HL-60 (cell line): ENCODE data around the gene TBC1D22A.

ENCODE experiments used
- DNase-seq, 2 experiments: peaks; one replicate each; pipeline ENCODE4 v3.0.0-alpha.2; 2010 to 2020; ENCODE audit warnings: low read depth in 1 of 2, low spot score in 1 of 2
- H3K27ac ChIP-seq: fragments of 250-450 bp; sonication (Bioruptor Pico); replicated peaks from 2 replicates; pipeline ENCODE4 v1.5.1; 2020; ENCODE audit warnings: mild to moderate bottlenecking, moderate library complexity
- H3K27me3 ChIP-seq: fragments of 250-450 bp; sonication (Bioruptor Pico); 2 replicates; pipeline ENCODE4 v1.5.1; 2021; ENCODE audit warnings: mild to moderate bottlenecking, moderate library complexity; ENCODE audit not compliant: insufficient read depth, poor library complexity, severe bottlenecking
- H3K4me3 ChIP-seq: replicated peaks from 2 replicates; pipeline ENCODE4 v1.5.1; 2011; ENCODE audit warnings: mild to moderate bottlenecking, control low read depth, low read length; ENCODE audit not compliant: insufficient read depth
- GABPA ChIP-seq: IDR thresholded peaks from 2 replicates; pipeline ENCODE4 v1.6.1; 2012; ENCODE audit warnings: low read depth
- POLR2AphosphoS5 ChIP-seq: IDR thresholded peaks from 2 replicates; pipeline ENCODE4 v1.6.1; 2012; ENCODE audit warnings: low read depth
- REST ChIP-seq: IDR thresholded peaks from 2 replicates; pipeline ENCODE4 v1.6.1; 2012; ENCODE audit warnings: low read depth; ENCODE audit not compliant: insufficient replicate concordance
- SPI1 ChIP-seq: IDR thresholded peaks from 2 replicates; pipeline ENCODE4 v1.6.1; 2012; ENCODE audit warnings: low read depth, mild to moderate bottlenecking, borderline replicate concordance
- TF ChIP-seq, protein P1 (sequence below): IDR thresholded peaks from one replicate; pipeline ENCODE4 v1.5.1; 2011; ENCODE audit warnings: low read length, control low read depth, inconsistent platforms; ENCODE audit not compliant: insufficient read depth

Gene TBC1D22A

DNA sequence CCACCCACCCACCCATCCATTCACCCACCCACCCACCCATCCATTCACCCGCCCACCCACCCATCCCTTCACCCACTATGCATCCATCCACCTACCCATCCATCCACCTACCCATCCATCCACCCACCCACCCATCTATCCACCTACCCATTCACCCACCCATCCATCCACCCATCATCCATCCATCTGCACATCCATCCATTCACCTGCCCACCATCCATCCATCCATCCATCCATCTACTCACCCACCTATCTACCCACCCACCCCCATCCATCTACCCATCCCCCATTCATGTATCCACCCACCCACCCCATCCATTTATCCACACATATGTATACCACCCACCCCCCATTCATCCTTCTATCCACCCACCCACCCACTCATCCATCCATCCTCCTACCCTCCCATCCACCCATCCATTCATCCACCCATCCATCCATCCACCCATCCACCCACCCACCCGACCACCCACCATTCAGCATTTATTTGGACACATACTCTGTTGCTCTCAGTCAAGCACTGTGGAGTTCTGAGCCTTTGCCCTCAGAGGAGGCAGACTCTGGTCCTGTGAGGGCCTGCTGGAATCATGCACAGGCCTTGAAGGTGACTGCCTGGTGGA lies 380.1 kb downstream of the TBC1D22A start:
- Histone ChIP-seq H3K27me3 (no peaks in the 10 kb centered on the region), H3K4me3 (no peak overlapping the region), H3K27ac (no peak overlapping the region)
- no peak for DNase-seq
- TF ChIP-seq GABPA (no peak), REST (no peak), SPI1 (no peak)
- TF ChIP-seq, protein P1, sequence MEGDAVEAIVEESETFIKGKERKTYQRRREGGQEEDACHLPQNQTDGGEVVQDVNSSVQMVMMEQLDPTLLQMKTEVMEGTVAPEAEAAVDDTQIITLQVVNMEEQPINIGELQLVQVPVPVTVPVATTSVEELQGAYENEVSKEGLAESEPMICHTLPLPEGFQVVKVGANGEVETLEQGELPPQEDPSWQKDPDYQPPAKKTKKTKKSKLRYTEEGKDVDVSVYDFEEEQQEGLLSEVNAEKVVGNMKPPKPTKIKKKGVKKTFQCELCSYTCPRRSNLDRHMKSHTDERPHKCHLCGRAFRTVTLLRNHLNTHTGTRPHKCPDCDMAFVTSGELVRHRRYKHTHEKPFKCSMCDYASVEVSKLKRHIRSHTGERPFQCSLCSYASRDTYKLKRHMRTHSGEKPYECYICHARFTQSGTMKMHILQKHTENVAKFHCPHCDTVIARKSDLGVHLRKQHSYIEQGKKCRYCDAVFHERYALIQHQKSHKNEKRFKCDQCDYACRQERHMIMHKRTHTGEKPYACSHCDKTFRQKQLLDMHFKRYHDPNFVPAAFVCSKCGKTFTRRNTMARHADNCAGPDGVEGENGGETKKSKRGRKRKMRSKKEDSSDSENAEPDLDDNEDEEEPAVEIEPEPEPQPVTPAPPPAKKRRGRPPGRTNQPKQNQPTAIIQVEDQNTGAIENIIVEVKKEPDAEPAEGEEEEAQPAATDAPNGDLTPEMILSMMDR = no peak

DNA sequence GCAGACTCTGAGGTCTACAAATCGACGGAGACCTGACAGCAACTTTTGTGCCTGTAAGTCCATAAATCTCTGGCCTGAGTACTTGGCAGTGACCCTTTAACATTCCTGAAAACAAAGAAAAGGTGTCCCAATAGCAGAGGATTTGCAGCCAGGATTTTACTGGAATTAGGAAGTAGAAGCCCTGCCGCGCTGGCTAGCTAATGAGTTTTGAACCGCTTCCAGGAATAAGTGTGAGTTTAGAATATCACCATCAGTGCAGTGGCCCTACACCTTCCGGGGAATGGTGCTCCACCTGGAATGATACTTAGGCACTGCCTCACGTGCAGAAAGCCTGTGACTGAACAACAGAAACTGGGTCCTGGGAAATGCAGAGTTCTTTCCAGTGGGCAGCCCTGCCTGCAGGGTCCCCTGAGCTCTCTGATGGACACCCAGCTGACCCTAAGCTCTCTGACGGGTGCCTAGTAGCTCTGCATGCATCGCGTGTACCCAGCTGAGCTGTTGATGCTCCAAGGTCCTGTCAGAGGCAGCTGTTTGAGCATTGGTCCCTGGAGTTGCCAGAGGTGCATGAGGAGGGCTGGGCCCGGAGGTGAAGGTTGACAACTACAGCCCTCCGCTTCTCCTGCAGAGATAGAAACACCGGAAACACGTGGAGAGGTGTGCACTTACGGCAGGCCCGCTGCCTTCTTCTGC lies 380.9 kb downstream of the TBC1D22A start:
- H3K27ac ChIP-seq = no peak overlapping the region
- TF ChIP-seq, protein P1 = no peak
- no peak for TF ChIP-seq REST
- TF ChIP-seq SPI1 = no peak
- H3K27me3 ChIP-seq = no peaks in the 10 kb centered on the region
- DNase-seq = no peak
- no peak overlapping the region for H3K4me3 ChIP-seq

DNA sequence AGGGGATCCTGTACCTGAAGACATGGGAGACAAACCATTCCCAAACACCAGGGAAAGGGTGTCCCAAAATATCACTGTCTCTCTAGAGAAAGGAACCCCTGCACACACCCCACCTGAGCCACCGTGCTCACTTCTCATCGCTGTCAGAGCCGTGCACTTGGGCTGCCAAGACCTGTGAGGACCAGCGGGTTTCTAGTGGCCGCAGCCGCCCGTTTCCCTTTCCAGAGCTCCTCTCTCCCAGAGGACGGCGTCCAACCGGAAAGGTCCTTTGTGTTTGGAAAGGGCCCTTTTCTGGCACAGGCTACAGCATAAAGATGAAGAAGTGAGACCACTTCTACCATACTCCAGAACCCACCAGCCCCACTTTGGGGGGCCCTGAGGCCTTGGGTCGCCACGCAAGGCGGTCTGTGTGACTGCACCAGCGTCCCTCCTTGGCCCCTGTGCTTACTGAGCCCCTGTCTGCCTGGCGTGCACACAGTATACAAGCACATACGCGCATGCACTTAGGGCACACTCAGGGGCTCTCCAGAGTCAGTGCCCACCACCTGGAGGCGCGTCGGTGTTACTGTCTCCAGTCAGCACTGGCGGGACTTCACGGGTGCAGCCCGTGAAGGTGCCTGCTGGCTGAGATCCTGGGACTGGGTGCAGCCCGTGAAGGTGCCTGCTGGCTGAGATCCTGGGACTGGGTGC lies 381.8 kb downstream of the TBC1D22A start:
- Histone ChIP-seq H3K27ac (no peak overlapping the region), H3K27me3 (no peaks in the 10 kb centered on the region), H3K4me3 (no peak overlapping the region)
- TF ChIP-seq SPI1 = no peak
- no peak for TF ChIP-seq GABPA
- no peak for TF ChIP-seq POLR2AphosphoS5
- TF ChIP-seq REST = no peak
- TF ChIP-seq, protein P1 = no peak
- no peak for DNase-seq
